Activated CD4-positive, alpha-beta T cell treated with anti-CD3 and anti-CD28 coated beads, Interleukin-2, amount 10 ng/mL, durations not matched to agents 7 days and 5 days (primary cell): ENCODE measurements around the gene WAPL. TPM values are rescaled to one million over a fixed set of nuclear protein-coding genes. Genes with fewer than 3 reads are reported as not detected.
"Not testable (repeated sequence)": the region's sequence is repeated elsewhere in the genome, so short reads cannot be mapped to it uniquely, and the experiment has no call there.

Source experiments
- CTCF ChIA-PET: fragments of 350-600 bp; sonication (Branson Sonifier 250); formaldehyde crosslinking; loops from one replicate; lab custom pipeline; 2021; ENCODE audit warnings: antibody characterized with exemption; lab: Charles Lee
- POLR2A ChIA-PET: fragments of 350-600 bp; sonication (Branson Sonifier 250); formaldehyde crosslinking; loops from one replicate; lab custom pipeline; 2021; ENCODE audit warnings: antibody characterized with exemption; lab: Charles Lee
- DNase-seq: peaks from one replicate; pipeline ENCODE4 v3.0.0-alpha.2; 2020
- H3K27ac Mint-ChIP-seq: one replicate; pipeline ENCODE4 v1.8.0; 2021; ENCODE audit warnings: mild to moderate bottlenecking, moderate library complexity, mixed read lengths
- H3K27me3 Mint-ChIP-seq: one replicate; pipeline ENCODE4 v1.8.0; 2021; ENCODE audit warnings: mixed read lengths
- H3K36me3 Mint-ChIP-seq: one replicate; pipeline ENCODE4 v1.8.0; 2021; ENCODE audit warnings: low read depth, mixed read lengths
- H3K4me1 Mint-ChIP-seq: one replicate; pipeline ENCODE4 v1.8.0; 2021; ENCODE audit warnings: mixed read lengths
- H3K4me3 Mint-ChIP-seq: one replicate; pipeline ENCODE4 v1.8.0; 2021; ENCODE audit warnings: mild to moderate bottlenecking, moderate library complexity, mixed read lengths
- H3K9me3 Mint-ChIP-seq: one replicate; pipeline ENCODE4 v1.8.0; 2021; ENCODE audit warnings: mixed read lengths
- total RNA-seq, 2 experiments: library from RNA; stranded (reverse); gene quantifications; one replicate each; pipeline ENCODE4 v1.2.3, GENCODE V29; 2021

The WAPL gene
- total RNA-seq, 2 experiments from 2014 or later: 50.3 to 54.4 TPM

GRCh38 chr10:86397120-86397519, 124.5 kb downstream of the WAPL start:
- H3K36me3 Mint-ChIP-seq: no peaks in the 10 kb centered on the region

GRCh38 chr10:86393862-86394455, 127.6 kb downstream of the WAPL start:
- DNase-seq: no peak
- H3K36me3 Mint-ChIP-seq: no peaks in the 10 kb centered on the region
- ChIA-PET POLR2A (no interaction called here), CTCF (no interaction called here)
- H3K4me3 Mint-ChIP-seq: no peak overlapping the region
- peaks cover 6% of the 10 kb centered on the region for H3K4me1 Mint-ChIP-seq
- H3K27me3 Mint-ChIP-seq: peaks cover 11% of the 10 kb centered on the region
- no peaks in the 10 kb centered on the region for H3K9me3 Mint-ChIP-seq
- no peak overlapping the region for H3K27ac Mint-ChIP-seq

More at GRCh38 chr10:86397120-86397519, 124.5 kb downstream of the WAPL start:
- peaks cover 18% of the 10 kb centered on the region for H3K4me1 Mint-ChIP-seq
- ChIA-PET POLR2A (no interaction called here), CTCF (no interaction called here)
- no peaks in the 10 kb centered on the region for H3K9me3 Mint-ChIP-seq
- peaks cover 1% of the 10 kb centered on the region for H3K27me3 Mint-ChIP-seq
- no peak for DNase-seq
- no peak overlapping the region for H3K27ac Mint-ChIP-seq
- H3K4me3 Mint-ChIP-seq: no peak overlapping the region

GRCh38 chr10:86393362-86393761, 128.2 kb downstream of the WAPL start:
- POLR2A ChIA-PET: no interaction called here
- peaks cover 6% of the 10 kb centered on the region for H3K4me1 Mint-ChIP-seq

GRCh38 chr10:86392723-86393094, 128.9 kb downstream of the WAPL start:
- POLR2A ChIA-PET: no interaction called here
- H3K4me3 Mint-ChIP-seq: no peak overlapping the region
- CTCF ChIA-PET: interaction anchor here (0.6 to 5.9 kb wide), 3 partner anchors 7 to 193 kb away, joined by 3 to 38 read pairs (median 13); no protein-coding TSS in a partner anchor

More at GRCh38 chr10:86393362-86393761, 128.2 kb downstream of the WAPL start:
- Mint-ChIP-seq H3K9me3 (no peaks in the 10 kb centered on the region), H3K4me3 (no peak overlapping the region), H3K36me3 (no peaks in the 10 kb centered on the region), H3K27ac (no peak overlapping the region), H3K27me3 (peaks cover 13% of the 10 kb centered on the region)
- no peak for DNase-seq
- CTCF ChIA-PET: interaction anchor here (0.6 kb wide), 1 partner anchor 138 kb away, joined by 3 read pairs; no protein-coding TSS in a partner anchor

GRCh38 chr10:86391986-86392722, 129.4 kb downstream of the WAPL start:
- POLR2A ChIA-PET: no interaction called here
- no peak for DNase-seq
- Mint-ChIP-seq H3K27ac (no peak overlapping the region), H3K4me3 (no peak overlapping the region), H3K9me3 (no peaks in the 10 kb centered on the region), H3K4me1 (peaks cover 6% of the 10 kb centered on the region), H3K27me3 (peaks cover 25% of the 10 kb centered on the region), H3K36me3 (no peaks in the 10 kb centered on the region)
- CTCF ChIA-PET: interaction anchor here (2.5 to 5.9 kb wide), 2 partner anchors 8 to 194 kb away, joined by 13 to 38 read pairs; no protein-coding TSS in a partner anchor

More at GRCh38 chr10:86392723-86393094, 128.9 kb downstream of the WAPL start:
- H3K4me1 Mint-ChIP-seq: peaks cover 6% of the 10 kb centered on the region
- no peaks in the 10 kb centered on the region for H3K9me3 Mint-ChIP-seq
- H3K27ac Mint-ChIP-seq: no peak overlapping the region
- H3K36me3 Mint-ChIP-seq: no peaks in the 10 kb centered on the region
- H3K27me3 Mint-ChIP-seq: peaks cover 19% of the 10 kb centered on the region
- no peak for DNase-seq

GRCh38 chr10:86391236-86391840, 130.3 kb downstream of the WAPL start:
- CTCF ChIA-PET: interaction anchor here (2.5 to 5.9 kb wide), 2 partner anchors 9 to 194 kb away, joined by 13 to 38 read pairs; no protein-coding TSS in a partner anchor
- DNase-seq: no peak
- Mint-ChIP-seq H3K27me3 (peaks cover 29% of the 10 kb centered on the region), H3K4me3 (no peak overlapping the region), H3K36me3 (no peaks in the 10 kb centered on the region), H3K4me1 (peaks cover 6% of the 10 kb centered on the region), H3K9me3 (no peaks in the 10 kb centered on the region), H3K27ac (no peak overlapping the region)
- POLR2A ChIA-PET: no interaction called here

GRCh38 chr10:86390337-86391120, 131.1 kb downstream of the WAPL start:
- ChIA-PET CTCF (interaction anchor here (0.6 to 5.9 kb wide), 3 partner anchors 10 to 195 kb away, joined by 4 to 38 read pairs (median 13); no protein-coding TSS in a partner anchor), POLR2A (no interaction called here)
- Mint-ChIP-seq H3K4me1 (peaks cover 6% of the 10 kb centered on the region), H3K27ac (no peak overlapping the region), H3K9me3 (no peaks in the 10 kb centered on the region), H3K27me3 (peaks cover 33% of the 10 kb centered on the region), H3K36me3 (no peaks in the 10 kb centered on the region), H3K4me3 (no peak overlapping the region)
- DNase-seq: no peak

- Mint-ChIP-seq H3K27me3 (peaks cover 42% of the 10 kb centered on the region), H3K9me3 (no peaks in the 10 kb centered on the region), H3K4me3 (peak overlapping the region; percentile 62), H3K36me3 (no peaks in the 10 kb centered on the region), H3K27ac (no peak overlapping the region), H3K4me1 (peaks cover 6% of the 10 kb centered on the region)
- ChIA-PET CTCF (interaction anchor here (0.5 to 5.9 kb wide), 2 partner anchors 10 to 1707 kb away, joined by 3 to 38 read pairs; no protein-coding TSS in a partner anchor), POLR2A (interaction anchor here (0.7 kb wide), 1 partner anchor 43 kb away, joined by 3 read pairs; no protein-coding TSS in a partner anchor)
- DNase-seq: no peak
These were observed 132.0 kb downstream of the WAPL start for GRCh38 chr10:86389441-86390193.

- H3K4me1 Mint-ChIP-seq, H3K36me3 Mint-ChIP-seq, H3K9me3 Mint-ChIP-seq, H3K27ac Mint-ChIP-seq, DNase-seq: not testable (repeated sequence)
- Mint-ChIP-seq H3K27me3 (peaks cover 45% of the 10 kb centered on the region), H3K4me3 (peak overlapping the region; percentile 62)
- POLR2A ChIA-PET: interaction anchor here (0.7 kb wide), 1 partner anchor 42 kb away, joined by 3 read pairs; no protein-coding TSS in a partner anchor
- CTCF ChIA-PET: interaction anchor here (0.5 to 5.9 kb wide), 3 partner anchors 11 to 1706 kb away, joined by 3 to 38 read pairs (median 3); no protein-coding TSS in a partner anchor
These were observed 132.5 kb downstream of the WAPL start for GRCh38 chr10:86389109-86389440.

GRCh38 chr10:86388119-86388704, 133.4 kb downstream of the WAPL start:
- no peak for DNase-seq
- ChIA-PET POLR2A (interaction anchor here (0.6 kb wide), 1 partner anchor 10 kb away, joined by 6 read pairs; no protein-coding TSS in a partner anchor), CTCF (interaction anchor here (0.6 to 5.9 kb wide), 3 partner anchors 10 to 32 kb away, joined by 3 to 38 read pairs (median 4); no protein-coding TSS in a partner anchor)
- Mint-ChIP-seq H3K4me1 (peaks cover 3% of the 10 kb centered on the region), H3K27me3 (peaks cover 49% of the 10 kb centered on the region), H3K36me3 (no peaks in the 10 kb centered on the region), H3K9me3 (no peaks in the 10 kb centered on the region), H3K4me3 (no peak overlapping the region), H3K27ac (no peak overlapping the region)

GRCh38 chr10:86387178-86387794, 134.3 kb downstream of the WAPL start:
- no peak for DNase-seq
- H3K27ac Mint-ChIP-seq: no peak overlapping the region
- H3K27me3 Mint-ChIP-seq: peaks cover 49% of the 10 kb centered on the region
- no peak overlapping the region for H3K4me3 Mint-ChIP-seq
- H3K36me3 Mint-ChIP-seq: no peaks in the 10 kb centered on the region
- peaks cover 3% of the 10 kb centered on the region for H3K4me1 Mint-ChIP-seq
- POLR2A ChIA-PET: no interaction called here
- H3K9me3 Mint-ChIP-seq: no peaks in the 10 kb centered on the region
- CTCF ChIA-PET: interaction anchor here (1.0 to 5.9 kb wide), 3 partner anchors 9 to 198 kb away, joined by 3 to 38 read pairs (median 4); no protein-coding TSS in a partner anchor
